GM19324 (cell line): Measurements from ENCODE around the gene ISOC2.

Source experiments
- ATAC-seq: cut with Tn5 transposase; IDR thresholded peaks from one replicate; pipeline ENCODE4 v1.9.1; 2021; ENCODE audit warnings: mild to moderate bottlenecking, moderate library complexity; ENCODE audit not compliant: unreplicated experiment, low FRiP score

The ISOC2 gene

DNA sequence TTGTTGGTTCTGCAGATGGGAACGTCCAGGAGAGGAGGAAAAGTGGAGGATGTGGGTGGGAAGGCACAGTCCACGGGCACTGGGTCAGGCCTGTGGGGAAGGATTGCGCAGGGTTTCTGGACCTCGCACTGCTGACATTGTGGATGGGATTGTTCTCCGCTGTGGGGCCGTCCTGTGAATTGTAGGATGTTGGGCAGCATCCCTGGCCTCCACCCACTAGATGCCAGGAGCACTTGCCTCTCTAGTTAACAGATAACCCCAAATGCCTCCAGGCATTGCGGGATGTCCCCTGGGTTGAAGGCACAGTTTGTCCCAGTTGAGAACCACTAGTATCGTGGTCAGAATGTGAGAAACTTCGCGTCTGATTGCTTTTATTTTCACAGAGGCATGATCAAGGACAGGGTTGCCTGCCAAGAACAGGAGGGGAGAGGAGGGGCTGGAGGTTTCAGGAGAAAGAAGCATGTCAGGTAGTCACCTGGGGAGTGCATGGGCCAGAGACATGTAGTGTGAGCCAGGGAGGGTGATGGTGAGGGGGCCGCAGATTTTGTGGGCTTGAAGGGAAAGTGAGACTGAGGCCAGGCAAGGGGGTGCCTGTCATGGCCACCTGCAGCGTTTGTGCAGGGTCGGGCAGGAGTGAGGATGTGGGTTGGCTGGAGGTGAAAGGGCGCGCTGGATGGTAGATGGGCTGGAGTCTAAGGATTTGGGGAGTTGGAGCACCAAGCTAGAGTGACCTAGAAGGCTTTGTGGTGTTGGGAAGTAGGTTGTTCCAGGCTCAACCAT, 18.2 kb upstream of the ISOC2 start:
- ATAC-seq = no peak

DNA sequence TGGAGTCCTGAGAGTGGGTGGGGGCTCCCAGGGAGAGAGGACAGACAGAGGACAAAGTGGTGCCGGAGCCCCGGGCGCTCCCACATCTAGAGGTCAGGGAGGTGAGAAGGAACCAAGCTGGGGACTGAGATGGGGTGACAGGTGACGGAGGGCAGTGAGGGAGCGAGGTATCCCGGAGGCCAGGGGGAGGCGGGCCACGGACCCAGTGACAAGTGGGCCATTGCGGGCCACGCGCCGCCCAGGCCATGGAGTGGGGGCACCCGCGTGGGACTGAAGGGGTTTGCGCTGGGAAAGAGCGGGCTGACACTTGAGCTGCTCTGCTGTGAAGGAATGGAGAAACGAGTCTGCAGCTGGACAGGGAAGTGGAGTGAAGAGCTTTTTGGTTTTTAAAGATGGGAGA, 17.6 kb upstream of the ISOC2 start:
- no peak for ATAC-seq

DNA sequence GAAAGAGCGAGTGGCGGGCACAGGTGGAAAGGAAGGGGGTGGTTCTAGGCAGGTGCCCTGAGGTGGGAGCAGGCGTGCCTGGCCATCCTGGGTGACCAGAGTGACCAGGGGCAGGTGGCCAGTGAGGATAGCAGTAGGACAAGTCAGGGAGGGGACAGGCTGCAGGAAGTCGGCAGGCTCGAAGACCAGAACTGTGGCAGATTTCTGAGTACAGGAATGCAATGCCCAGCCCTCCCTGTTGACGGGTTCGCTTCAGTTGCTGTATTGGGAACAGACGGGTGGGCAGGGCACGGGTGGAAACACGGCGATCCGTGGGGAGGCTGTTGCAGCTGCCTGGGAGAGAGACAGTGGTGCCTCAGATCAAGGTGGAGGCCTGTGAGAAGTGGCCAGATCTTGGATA, 16.9 kb upstream of the ISOC2 start:
- no peak for ATAC-seq

DNA sequence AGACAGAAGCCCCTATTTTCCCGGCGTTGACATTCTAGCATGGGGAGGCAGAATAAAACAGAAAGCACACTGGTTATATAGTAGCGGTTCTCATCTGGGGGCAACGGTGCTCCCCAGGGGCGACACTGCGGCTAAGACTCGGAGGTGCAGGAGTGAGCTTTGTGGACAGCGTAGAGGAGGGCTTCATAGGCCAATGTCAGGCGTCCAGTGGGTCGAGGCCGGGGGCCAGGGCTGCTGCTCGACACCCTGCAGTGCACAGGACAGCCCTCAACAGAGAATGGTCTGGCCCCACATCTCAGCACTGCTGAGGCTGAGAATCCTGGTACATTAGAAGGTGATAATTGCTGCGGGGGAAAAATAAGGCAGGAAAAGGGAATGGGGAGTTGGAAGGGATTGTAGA, 16.5 kb upstream of the ISOC2 start:
- no peak for ATAC-seq

DNA sequence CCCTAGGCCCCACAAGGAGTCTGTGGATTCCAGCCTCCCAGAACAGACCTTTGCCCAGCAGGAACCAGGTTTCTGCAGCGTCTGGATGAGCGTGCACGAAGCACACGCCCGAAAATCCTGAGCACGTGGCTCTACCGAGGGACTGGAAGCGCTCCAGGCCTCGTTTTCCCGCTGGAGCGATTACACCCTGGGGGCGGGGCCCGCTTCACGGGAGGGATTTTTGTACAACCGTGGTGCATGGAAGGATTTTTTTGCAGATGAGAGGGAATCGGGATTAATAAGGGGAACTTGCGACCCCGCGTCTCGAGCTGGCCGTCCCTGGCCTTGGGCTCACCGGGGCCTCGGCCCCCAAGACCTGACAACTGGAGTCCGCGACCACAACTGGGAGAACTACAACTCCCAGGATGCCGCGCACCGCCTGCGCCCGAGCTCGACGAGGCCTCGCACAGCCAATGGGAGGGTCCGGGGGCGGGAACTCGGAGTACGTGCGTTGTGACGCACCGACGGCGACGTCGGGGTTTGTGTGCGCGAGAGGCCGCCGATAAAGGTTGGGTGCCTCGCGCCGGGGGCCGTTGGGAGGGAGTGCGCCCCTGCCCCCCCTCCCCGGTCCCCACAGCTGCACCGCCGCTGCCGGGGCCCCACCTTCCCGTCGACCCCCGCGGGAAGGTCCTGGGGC, 14.8 kb upstream of the ISOC2 start, which contains the start of gene ZNF628:
TSS of gene ZNF628 (plus strand) at position 518 of the 676 bp plus-strand sequence. CDS start 3,294 bp downstream, outside the sequence.
- ATAC-seq = peak; percentile 97

DNA sequence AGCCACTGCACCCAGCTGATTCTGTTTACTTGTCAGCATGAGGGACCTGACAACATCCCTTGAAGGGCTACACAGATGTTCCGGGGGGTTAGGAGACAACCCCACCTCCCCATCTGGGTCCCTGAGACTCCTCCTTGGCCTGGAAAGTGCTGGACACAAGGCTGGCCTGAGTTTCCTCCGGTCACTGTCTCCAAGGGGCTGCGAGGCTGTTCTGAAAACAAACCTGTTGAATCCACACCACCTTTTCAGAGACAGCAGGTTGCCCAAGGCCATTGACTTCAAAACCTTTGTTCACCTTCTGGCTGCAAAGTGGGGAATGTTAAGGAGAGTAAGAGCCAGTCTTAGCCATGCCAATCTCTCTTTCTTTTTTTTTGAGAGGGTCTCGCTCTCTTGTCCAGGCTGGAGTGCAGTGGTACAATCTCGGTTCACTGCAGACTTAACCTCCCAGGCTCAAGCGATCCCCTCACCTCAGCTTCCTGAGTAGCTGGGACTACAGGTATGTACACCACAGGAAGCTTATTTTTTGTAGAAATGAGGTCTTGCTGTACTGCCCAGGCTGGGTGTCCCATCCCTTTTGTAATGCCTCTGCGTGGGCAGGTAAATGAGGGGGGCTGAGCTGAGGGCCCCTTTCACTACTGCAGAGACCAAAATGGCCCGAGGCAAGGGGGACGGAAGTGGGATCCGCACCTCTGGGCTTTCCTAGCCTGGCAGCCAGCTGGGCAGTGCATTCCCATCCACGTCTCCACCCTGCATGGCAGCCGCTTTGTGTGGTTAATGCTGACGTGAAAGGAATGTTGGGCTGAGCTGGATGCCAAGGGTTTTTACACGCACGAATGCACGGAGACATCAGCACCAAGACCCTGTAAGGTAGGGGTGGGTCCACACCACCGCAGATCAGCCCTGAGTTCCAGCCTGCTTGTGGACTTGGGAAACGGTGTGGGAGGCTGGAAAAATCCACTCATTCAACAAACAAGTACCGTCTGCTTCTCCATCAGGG, 13.1 kb upstream of the ISOC2 start:
- ATAC-seq = no peak

DNA sequence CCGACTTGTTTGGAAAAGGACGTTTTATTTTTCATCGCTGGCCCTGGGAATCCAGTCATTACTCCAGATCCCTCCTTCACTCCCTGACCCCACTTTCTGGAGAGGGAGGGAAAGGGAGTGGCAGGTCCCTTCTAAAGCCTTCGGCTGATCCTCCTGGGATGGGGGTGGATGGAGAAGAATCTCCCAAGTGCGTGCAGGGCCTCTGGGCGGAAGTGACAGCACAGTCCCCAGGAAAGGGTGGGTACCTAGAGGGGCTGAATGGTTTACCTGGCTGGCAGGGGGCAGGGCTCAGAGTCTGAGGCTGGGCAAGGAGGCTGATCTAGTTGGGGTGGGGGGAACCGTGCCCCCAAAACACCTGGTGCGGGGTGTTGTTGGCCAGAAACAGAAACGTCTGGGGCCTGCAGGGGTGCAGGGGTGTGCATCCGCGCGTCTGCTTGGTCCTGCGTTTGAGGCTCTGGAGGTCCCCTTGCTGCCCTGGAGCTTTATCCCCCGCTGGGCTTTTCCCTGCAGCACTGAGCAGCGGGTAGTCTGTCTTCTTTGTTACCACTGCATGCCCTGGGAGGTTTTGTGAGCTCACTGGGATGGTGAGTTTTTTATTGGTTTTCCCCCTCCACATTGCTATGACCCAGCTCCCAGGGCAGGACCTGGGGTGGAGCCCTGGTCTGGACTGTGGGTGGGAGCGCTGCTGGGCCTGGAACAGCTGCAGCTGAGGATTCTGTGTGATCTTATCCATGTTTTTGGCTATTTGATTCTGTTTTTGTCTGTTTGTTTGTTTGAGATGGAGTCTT, 12.0 kb upstream of the ISOC2 start:
- ATAC-seq = no peak

DNA sequence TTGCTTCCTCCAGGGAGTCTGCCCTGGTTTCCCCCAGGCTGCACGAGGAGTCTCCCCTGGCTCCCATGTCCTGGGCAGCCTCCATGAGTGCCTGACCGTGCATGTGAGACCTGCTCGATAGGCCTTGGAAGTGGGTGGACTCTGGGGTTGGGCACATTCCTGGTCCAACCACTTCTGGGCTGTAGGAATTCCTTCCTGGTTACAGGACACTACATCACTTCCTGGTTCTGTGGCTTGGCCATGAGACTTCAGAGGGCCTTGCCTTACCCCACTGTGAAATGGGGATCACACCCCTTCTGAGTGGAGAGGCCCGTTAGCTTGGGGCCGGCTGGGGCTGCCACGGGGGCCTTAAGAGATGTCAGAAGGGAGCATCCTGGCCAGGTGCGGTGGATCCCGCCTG, 11.0 kb upstream of the ISOC2 start:
- ATAC-seq = no peak

DNA sequence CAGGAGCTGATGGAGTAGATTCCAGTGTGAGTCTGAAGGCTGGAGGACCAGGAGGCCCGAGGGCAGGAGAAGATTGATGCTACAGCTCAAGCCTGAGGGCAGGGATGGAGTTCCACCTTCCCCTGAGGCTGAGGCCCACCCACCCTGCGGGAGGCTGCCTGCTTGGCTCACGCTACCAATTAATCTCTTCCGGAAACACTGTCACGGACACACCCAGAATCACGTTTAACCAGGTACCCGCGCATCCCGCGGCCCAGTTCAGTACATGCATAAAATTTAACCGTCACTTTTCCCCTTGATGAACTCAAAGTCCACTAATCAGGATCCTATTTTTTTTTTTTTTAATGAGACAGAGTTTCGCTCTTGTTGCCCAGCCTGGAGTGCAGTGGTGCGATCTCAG, 9.8 kb upstream of the ISOC2 start:
- ATAC-seq = no peak

DNA sequence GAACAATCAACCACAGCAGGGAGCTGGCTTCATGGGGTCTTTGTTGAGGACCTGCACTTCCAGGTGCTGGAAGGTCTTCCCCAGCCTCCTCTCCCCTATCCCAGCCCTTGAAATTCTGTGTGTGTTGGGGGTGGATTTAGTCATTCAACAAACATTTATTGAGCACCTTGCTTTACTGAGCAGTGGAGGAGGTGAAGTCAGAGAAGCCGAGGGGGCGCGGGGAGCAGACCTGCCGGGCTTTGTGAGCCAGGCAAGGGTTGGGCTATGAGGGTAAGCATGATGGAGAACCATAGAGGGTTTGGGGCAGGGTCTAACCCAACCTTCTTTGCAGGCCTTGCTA, 6.6 kb upstream of the ISOC2 start:
- ATAC-seq = no peak

DNA sequence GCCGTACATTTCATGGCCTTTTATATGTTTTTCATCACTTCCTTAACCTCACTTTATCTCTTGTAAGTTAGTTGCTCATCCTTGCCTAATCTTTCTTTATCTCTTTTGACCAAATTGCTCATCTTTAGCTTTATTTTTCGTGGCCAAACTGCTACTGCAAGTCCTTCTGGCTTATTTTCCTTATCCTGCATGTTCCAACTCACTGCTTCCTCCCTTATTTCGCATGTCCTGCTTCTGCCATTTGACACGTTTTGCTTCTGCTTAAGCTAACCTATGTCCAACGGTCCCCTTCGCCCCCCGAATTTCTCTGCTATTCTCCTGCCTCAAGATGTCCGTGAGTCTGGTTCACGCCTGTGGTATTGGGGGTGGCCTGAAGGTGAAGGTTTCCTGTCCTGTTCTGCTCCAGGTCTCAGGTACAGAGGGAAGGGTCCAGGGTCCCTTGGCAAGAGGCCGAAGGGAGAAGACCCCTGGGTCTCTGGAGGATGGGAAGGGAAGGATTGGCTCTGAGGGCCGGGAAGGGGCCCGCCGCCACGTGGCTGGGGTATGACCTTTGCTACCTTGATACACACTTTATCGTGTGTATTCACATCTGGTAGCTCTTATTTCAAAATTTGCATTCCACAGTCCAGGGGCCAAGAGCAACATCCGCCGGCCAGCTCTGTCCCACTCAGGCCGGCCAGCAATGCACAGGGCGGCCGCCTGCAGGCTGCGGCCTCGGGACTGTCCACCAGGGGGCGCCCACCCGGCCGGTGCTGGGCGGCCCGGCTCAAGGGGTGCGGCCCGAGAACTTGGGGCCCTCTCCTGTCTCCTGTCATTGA, 6.0 kb upstream of the ISOC2 start:
- peak; percentile 49 for ATAC-seq

DNA sequence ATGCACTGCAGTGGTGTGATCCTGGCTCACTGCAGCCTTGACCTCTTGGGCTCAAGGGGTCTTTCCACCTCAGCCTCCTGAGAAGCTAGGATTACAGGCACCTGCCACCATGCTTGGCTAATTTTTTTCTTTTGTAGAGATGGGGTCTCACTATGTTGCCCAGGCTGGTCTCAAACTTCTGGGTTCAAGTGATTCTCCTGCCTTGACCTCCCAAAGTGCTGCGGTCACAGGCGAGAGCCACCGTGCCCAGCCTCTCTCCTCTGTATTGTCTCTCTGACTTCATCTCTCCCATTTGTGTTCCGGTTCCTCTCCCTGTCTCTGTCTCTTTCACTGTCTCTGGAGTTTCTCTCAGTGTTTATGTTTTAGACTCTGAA, 4.8 kb upstream of the ISOC2 start:
- ATAC-seq = no peak

DNA sequence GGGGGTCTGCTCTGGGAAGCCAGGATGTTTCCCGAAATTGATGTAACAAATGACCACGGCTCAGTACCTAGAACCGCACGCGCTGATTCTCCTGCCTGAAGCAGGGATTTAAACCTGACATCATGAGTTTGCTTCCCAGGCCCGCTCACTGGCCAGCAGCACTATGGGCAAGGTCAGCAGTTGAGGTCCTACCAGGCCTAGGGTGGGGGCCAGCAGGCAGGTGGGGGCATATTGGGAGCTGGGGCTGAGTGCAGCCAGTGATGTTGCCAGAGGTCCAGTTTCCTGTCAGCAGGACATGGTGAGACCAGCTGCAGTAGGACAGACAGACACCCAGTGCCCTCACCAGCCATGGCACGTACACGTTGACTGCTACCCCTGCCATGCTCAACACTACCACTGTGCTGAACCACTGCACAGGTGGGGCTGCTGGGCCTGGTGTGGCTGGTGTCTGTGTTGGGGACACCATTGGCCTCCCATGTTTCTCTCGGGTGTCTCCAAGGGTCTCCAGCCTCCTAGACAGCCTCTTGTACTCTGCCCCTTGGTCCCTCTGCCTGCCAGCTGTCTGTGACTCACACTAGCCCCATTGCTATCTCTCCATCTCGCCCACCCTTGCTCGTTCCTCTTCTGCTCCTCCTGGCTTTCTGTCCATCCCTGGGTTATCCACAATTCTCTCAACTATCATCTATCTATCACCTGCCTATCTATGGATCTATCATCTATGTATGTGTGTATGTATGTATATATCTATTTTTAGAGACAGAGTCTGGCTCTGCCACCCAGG, 4.2 kb upstream of the ISOC2 start:
- no peak for ATAC-seq

DNA sequence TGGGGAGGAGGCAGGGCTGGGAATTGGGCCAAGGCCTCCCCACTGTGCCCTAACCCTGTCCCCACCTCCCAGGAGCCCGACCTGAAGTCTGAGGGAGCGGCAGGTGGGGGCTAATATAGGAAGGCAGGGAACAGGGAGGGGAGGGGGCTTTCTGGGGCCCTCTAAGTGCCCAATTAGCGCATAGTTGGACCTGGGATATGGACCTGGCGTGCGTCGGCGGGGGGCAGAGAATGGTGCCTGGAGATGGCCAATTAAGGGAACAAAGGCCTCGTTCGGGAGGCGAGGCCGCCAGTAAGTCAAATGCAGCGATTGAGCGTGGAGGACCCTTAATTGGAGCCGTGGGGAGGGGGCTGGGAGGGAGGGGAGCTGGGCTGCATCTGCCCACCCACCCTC, 3.2 kb upstream of the ISOC2 start, which contains the start of gene C19orf85:
TSS of gene C19orf85 (minus strand) at position 90 of the 393 bp plus-strand sequence. CDS start 197 bp downstream, outside the sequence.
- no peak for ATAC-seq

DNA sequence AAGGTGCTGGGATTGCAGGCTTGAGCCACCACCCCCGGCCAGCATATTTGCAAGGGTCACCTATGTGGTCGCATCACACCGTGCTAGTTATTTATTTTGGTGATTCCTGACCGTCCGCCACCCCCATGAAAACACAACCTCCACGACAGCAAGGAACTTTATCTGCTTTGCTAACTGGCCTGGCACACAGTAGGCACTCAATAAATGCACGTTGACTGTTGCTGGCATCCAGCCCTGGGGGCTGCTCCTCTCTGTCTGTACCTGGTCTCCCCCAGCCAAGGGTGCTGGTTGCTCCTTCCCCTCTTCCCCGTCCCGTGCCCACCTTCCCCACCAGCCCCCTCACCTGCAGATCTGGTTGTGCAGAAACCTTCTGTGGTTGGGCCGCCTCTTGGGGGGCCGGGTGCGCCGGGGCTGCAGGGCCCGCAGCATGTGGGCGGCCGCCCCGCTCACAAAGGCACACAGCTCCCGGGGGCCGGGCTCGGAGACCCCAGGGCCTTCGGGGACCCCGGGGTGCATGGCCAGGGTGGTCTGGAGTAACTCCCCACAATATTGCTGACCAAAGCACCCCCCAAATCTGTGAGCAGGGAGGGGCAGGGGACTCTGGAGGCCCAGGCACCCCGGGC, 2.7 kb upstream of the ISOC2 start:
- no peak for ATAC-seq

DNA sequence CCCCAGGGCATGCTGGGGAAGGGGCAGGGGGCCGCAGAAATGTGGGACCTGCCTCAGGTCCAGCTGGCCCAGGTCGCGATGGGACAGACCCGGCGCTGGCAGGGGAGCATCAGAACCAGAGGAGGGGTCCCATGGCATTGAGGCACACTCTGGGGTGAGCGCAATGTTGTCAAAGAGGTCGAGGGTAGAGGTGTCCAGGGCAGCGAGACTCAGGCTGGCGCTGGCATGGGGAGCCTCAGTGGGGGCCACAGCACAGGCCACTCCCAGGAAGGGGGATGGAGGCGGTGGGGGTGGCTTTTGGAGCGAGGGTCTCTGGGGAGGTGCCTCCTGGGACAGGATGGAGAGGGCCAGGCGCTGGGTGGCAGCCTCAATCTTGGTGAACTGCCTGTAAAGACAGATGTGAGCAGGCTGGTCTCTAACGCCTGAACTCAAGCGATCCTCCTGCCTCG, 2.2 kb upstream of the ISOC2 start:
- no peak for ATAC-seq

DNA sequence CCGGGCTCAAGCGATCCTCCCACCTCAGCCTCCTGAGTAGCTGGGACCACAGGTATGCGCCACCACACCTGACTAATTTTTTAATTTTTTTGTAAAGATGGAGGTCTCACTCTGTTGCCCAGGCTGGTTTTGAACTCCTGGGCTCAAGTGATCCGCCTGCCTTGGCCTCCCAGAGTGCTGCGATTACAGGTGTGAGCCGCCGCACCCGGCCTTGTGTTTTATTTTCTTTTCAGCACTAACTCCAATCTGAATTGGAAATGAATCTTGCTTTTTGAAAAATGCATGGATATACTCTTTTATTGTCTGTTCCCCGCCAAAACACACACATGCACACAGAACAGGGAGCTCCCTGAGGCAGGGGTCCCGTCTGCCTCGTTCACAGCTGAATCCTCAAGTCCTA, 1.3 kb upstream of the ISOC2 start:
- no peak for ATAC-seq

DNA sequence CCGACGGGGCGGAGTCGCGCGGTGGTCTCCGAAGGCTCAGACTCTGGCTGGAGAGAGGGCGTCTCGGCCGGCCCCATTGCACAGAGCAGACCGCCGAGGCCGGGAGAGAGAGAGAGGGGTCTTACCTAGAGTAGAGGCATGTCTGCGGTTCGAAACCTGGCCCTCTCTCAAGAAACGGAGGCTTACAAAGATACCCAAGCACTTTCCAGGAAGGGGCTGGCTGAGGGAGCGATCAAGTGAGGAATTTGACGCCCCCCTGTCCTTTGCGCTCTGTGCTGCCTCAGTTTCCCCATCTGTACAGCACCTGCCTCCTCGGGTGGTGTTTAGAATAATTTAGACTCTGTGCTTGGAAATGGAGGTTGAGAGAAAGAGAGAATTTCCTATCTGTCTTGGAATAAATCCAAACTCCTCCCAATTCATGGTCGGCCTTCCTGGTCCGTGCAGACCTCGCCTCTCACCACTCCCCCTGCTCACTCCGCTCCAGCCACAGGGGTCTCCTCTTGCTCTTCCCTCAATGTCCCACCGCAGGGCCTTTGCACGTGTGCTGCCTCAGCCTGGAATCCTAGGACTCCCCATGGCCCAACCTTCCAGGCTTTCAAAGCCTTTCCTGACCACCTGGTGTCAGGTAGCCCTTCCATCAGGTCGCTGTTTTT, 658 bp upstream of the ISOC2 start:
- no peak for ATAC-seq
